Measurements from ENCODE around the gene CCDC97.

Gene CCDC97

DNA sequence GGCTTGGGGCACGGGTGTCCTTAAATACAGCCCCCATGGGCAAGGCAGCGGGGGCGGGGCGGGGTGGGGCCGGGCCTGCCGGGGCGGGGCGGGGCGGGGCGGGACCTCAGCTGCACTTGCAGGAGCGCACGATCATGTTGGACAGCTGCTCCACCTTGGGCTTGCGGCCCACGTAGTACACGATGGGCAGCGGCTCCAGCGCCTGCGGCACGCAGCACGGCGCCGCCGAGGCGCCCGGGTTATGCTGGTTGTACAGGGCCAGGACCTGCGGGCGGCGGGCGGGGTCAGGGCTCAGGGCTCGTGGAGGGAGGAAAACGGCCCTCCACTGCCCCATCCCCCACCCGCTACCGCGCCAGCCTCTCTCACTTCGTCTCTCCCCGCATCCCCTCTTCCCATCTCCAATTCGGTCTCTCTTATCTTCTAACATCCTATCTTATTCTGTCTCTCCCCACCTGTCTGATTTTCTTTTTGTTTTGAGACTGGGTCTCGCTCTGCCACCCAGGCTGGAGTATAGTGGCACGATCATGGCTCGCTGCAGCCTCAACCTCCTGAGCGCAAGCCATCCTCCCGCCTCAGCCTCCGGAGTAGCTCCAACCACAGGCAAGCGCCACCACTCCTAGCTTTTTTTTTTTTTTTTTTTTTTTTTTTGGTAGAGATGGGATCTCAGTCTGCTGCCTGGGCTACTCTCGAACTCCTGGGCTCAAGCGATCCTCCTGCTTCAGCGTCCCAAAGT lies 21.1 kb downstream of the CCDC97 start:
- DNase-seq (ENCODE audit: extremely low read depth, low read depth), result no peak
- TF ChIP-seq, protein P1, sequence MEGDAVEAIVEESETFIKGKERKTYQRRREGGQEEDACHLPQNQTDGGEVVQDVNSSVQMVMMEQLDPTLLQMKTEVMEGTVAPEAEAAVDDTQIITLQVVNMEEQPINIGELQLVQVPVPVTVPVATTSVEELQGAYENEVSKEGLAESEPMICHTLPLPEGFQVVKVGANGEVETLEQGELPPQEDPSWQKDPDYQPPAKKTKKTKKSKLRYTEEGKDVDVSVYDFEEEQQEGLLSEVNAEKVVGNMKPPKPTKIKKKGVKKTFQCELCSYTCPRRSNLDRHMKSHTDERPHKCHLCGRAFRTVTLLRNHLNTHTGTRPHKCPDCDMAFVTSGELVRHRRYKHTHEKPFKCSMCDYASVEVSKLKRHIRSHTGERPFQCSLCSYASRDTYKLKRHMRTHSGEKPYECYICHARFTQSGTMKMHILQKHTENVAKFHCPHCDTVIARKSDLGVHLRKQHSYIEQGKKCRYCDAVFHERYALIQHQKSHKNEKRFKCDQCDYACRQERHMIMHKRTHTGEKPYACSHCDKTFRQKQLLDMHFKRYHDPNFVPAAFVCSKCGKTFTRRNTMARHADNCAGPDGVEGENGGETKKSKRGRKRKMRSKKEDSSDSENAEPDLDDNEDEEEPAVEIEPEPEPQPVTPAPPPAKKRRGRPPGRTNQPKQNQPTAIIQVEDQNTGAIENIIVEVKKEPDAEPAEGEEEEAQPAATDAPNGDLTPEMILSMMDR (IDR thresholded peaks at IDR 0.05; ENCODE audit: low read depth, low read length), result no peak

DNA sequence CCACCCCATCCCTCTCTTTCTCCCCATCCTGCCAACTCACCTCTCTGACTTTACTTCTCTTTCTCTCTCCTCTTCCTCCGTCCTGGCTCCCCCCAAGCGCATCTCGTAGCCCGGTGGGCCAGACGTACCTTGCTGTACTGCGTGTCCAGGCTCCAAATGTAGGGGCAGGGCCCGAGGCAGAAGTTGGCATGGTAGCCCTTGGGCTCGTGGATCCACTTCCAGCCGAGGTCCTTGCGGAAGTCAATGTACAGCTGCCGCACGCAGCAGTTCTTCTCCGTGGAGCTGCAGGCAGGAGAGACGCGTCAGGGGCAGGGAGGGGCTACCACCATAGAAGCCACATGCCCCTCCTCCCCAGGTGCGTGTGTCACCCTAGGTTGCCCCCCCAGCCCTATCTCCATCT lies 22.0 kb downstream of the CCDC97 start:
- TF ChIP-seq, protein P1 (IDR thresholded peaks at IDR 0.05; ENCODE audit: low read depth, low read length), result no peak
- no peak for DNase-seq (ENCODE audit: extremely low read depth, low read depth)

- TF ChIP-seq, protein P1 (IDR thresholded peaks at IDR 0.05; ENCODE audit: low read depth, low read length), result no peak
- no peak for DNase-seq (ENCODE audit: extremely low read depth, low read depth)
Observed at GRCh38 chr19:41332468-41332867, 22.5 kb downstream of the CCDC97 start.

DNA sequence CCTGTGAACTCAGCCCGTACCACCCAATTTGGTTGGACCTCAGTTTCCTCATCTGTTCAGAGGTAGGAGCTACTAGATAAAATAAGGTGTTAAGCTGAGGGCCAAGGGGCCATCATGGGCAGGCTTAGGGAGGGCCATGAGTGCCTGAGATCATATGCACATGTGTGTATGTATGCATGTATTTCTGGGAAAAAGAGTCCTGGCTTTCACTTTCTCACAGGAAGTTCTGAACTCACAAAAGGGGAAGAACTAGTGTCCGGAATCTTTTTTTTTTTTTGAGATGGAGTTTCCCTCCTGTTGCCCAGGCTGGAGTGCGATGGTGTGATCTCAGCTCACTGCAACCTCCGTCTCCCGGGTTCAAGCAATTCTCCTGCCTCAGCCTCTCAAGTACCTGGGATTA lies 24.8 kb downstream of the CCDC97 start:
- TF ChIP-seq, protein P1 (IDR thresholded peaks at IDR 0.05; ENCODE audit: low read depth, low read length), result no peak
- no peak for DNase-seq (ENCODE audit: extremely low read depth, low read depth)

GRCh38 chr19:41335467-41335866 lies 25.5 kb downstream of the CCDC97 start:
- no peak for DNase-seq (ENCODE audit: extremely low read depth, low read depth)
- TF ChIP-seq, protein P1 (IDR thresholded peaks at IDR 0.05; ENCODE audit: low read depth, low read length), result no peak

- TF ChIP-seq, protein P1 (IDR thresholded peaks at IDR 0.05; ENCODE audit: low read depth, low read length), result no peak
- DNase-seq (ENCODE audit: extremely low read depth, low read depth), result no peak
Observed at GRCh38 chr19:41339936-41340335, 30.0 kb downstream of the CCDC97 start.

DNA sequence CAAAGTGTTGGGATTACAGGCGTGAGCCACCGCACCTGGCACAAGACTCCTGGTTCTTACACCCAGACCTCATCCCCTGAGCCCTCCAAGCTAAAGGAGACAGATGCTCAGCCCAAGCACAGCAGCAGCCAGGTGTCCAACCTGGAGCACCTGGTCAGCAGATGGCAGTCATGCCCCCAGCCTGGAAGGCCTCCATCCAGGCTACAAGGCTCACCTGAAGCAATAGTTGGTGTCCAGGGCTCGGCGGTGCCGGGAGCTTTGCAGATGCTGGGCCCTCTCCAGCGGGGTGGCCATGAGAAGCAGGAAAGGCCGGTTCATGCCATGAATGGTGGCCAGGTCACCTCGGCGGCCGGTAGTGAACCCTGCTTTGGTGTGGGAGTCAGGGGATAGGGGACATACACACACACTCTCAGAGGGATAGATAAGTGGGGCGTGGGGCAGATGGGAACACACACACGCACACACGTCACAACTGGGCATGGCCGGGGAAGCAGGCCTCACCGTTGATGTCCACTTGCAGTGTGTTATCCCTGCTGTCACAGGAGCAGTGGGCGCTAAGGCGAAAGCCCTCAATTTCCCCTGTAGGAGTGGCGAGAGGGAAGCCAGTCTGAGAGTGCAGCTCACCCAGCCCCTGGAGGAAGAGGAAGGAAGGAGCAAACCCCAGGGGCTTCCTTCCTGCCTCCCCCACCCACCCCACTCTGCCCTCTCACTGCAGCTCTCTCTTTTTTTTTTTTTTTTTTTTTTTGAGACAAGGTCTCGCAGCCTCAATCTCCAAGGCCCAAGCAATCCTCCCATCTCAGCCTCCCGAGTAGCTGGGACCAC lies 31.9 kb downstream of the CCDC97 start:
- DNase-seq (ENCODE audit: extremely low read depth, low read depth), result no peak
- TF ChIP-seq, protein P1 (IDR thresholded peaks at IDR 0.05; ENCODE audit: low read depth, low read length), result no peak
